ENCODE measurements around the gene TMC1. TPM values are rescaled to one million over a fixed set of nuclear protein-coding genes. Genes with fewer than 3 reads are reported as not detected.

The TMC1 gene
- total and polyA plus RNA-seq, 10 of the 15 experiments (the other 5 are each of a cell fraction or from before 2014, with no cell fraction given): 0.06 to 0.94 (median 0.40) TPM; not detected in 1

DNA sequence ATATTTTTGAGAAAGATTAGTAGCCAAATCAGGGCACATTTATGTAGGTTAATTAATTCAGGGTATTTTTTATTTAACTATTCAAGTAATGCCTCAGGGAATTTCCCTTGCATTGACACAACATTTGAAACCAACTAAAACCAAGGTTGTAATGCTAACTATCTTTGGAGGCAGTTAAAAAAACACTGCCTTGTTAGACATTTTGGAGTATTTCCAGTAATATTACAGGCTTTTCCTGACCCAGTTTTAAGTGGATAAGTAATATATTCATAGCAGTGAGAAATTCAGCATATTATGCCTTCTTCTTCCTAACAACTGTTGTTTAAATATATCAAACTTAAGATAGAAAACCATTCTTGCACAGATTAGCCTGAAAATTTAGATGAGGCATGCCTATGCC lies 175.1 kb downstream of the TMC1 start:
- no peaks in the 10 kb centered on the region for H3K9me3 ChIP-seq (replicated peaks; ENCODE audit: control insufficient read depth, insufficient read depth, low read length)
- DNase-seq (ENCODE audit: low read depth, low spot score): no peak
- RAD21 ChIA-PET (ENCODE audit: unreplicated experiment): no interaction called here
- intact Hi-C loops (cut with micrococcal nuclease; ENCODE audit: unreplicated experiment): loop anchor here (5.0 kb wide), 1 partner anchor 41 kb away; no protein-coding TSS in a partner anchor
- SMC1A ChIA-PET (ENCODE audit: uncharacterized antibody, unreplicated experiment): no interaction called here
- H4K20me1 ChIP-seq (ENCODE audit: control insufficient read depth, insufficient read depth): no peaks in the 10 kb centered on the region
- no peak overlapping the region for H3K27ac ChIP-seq (ENCODE audit: control insufficient read depth, insufficient read depth)
- CTCF ChIA-PET: interaction anchor here (0.6 kb wide), 1 partner anchor 1266 kb away, joined by 3 read pairs; no protein-coding TSS in a partner anchor
- FAIRE-seq: no peak
- TF ChIP-seq, protein P1, sequence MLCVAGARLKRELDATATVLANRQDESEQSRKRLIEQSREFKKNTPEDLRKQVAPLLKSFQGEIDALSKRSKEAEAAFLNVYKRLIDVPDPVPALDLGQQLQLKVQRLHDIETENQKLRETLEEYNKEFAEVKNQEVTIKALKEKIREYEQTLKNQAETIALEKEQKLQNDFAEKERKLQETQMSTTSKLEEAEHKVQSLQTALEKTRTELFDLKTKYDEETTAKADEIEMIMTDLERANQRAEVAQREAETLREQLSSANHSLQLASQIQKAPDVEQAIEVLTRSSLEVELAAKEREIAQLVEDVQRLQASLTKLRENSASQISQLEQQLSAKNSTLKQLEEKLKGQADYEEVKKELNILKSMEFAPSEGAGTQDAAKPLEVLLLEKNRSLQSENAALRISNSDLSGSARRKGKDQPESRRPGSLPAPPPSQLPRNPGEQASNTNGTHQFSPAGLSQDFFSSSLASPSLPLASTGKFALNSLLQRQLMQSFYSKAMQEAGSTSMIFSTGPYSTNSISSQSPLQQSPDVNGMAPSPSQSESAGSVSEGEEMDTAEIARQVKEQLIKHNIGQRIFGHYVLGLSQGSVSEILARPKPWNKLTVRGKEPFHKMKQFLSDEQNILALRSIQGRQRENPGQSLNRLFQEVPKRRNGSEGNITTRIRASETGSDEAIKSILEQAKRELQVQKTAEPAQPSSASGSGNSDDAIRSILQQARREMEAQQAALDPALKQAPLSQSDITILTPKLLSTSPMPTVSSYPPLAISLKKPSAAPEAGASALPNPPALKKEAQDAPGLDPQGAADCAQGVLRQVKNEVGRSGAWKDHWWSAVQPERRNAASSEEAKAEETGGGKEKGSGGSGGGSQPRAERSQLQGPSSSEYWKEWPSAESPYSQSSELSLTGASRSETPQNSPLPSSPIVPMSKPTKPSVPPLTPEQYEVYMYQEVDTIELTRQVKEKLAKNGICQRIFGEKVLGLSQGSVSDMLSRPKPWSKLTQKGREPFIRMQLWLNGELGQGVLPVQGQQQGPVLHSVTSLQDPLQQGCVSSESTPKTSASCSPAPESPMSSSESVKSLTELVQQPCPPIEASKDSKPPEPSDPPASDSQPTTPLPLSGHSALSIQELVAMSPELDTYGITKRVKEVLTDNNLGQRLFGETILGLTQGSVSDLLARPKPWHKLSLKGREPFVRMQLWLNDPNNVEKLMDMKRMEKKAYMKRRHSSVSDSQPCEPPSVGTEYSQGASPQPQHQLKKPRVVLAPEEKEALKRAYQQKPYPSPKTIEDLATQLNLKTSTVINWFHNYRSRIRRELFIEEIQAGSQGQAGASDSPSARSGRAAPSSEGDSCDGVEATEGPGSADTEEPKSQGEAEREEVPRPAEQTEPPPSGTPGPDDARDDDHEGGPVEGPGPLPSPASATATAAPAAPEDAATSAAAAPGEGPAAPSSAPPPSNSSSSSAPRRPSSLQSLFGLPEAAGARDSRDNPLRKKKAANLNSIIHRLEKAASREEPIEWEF (IDR thresholded peaks at IDR 0.05; ENCODE audit: insufficient replicate concordance, low read depth, low read length): no peak
- TF ChIP-seq RAD21 (IDR thresholded peaks at IDR 0.05; ENCODE audit: insufficient read depth, low read depth, low read length): no peak
- TF ChIP-seq, protein P2, sequence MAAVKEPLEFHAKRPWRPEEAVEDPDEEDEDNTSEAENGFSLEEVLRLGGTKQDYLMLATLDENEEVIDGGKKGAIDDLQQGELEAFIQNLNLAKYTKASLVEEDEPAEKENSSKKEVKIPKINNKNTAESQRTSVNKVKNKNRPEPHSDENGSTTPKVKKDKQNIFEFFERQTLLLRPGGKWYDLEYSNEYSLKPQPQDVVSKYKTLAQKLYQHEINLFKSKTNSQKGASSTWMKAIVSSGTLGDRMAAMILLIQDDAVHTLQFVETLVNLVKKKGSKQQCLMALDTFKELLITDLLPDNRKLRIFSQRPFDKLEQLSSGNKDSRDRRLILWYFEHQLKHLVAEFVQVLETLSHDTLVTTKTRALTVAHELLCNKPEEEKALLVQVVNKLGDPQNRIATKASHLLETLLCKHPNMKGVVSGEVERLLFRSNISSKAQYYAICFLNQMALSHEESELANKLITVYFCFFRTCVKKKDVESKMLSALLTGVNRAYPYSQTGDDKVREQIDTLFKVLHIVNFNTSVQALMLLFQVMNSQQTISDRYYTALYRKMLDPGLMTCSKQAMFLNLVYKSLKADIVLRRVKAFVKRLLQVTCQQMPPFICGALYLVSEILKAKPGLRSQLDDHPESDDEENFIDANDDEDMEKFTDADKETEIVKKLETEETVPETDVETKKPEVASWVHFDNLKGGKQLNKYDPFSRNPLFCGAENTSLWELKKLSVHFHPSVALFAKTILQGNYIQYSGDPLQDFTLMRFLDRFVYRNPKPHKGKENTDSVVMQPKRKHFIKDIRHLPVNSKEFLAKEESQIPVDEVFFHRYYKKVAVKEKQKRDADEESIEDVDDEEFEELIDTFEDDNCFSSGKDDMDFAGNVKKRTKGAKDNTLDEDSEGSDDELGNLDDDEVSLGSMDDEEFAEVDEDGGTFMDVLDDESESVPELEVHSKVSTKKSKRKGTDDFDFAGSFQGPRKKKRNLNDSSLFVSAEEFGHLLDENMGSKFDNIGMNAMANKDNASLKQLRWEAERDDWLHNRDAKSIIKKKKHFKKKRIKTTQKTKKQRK (IDR thresholded peaks at IDR 0.05; ENCODE audit: low read depth, low read length): no peak
- TF ChIP-seq LARP7 (IDR thresholded peaks at IDR 0.05): no peak
- TF ChIP-seq ZNF384 (IDR thresholded peaks at IDR 0.05; ENCODE audit: borderline replicate concordance, low read depth, low read length): no peak
- no peak for TF ChIP-seq TARDBP (IDR thresholded peaks at IDR 0.05; ENCODE audit: borderline replicate concordance)
- no peak for TF ChIP-seq CREM (IDR thresholded peaks at IDR 0.05; ENCODE audit: low read depth)
- no peak for TF ChIP-seq ZNF217 (IDR thresholded peaks at IDR 0.05)
- TF ChIP-seq, protein P3, sequence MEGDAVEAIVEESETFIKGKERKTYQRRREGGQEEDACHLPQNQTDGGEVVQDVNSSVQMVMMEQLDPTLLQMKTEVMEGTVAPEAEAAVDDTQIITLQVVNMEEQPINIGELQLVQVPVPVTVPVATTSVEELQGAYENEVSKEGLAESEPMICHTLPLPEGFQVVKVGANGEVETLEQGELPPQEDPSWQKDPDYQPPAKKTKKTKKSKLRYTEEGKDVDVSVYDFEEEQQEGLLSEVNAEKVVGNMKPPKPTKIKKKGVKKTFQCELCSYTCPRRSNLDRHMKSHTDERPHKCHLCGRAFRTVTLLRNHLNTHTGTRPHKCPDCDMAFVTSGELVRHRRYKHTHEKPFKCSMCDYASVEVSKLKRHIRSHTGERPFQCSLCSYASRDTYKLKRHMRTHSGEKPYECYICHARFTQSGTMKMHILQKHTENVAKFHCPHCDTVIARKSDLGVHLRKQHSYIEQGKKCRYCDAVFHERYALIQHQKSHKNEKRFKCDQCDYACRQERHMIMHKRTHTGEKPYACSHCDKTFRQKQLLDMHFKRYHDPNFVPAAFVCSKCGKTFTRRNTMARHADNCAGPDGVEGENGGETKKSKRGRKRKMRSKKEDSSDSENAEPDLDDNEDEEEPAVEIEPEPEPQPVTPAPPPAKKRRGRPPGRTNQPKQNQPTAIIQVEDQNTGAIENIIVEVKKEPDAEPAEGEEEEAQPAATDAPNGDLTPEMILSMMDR (IDR thresholded peaks at IDR 0.05 in 2 of 3, conservative IDR thresholded peaks at IDR 0.05 in 1 of 3; ENCODE audit: control insufficient read depth in 2 of 3, extremely low read depth in 1 of 3, insufficient read depth in 1 of 3, low read depth in 3 of 3, low read length in 3 of 3): no peak
- TF ChIP-seq SRF (IDR thresholded peaks at IDR 0.05; ENCODE audit: low read depth in 2 of 2, low read length in 2 of 2): no peak
- no TSS peak for BruUV-seq (replicated peaks)
- no peaks in the 10 kb centered on the region for H3K4me1 ChIP-seq (ENCODE audit: control insufficient read depth, insufficient read depth, low read length)
- H3K9ac ChIP-seq (ENCODE audit: control insufficient read depth, insufficient read depth, low read length): no peak overlapping the region
- POLR2A ChIA-PET: no interaction called here
- in situ Hi-C loops (cut with MboI): no loop called here
- no peaks in the 10 kb centered on the region for H3K36me3 ChIP-seq (ENCODE audit: control insufficient read depth in 2 of 2, insufficient read depth in 2 of 2, low read length in 1 of 2)
- ATAC-seq: no peak
- H3K79me2 ChIP-seq (ENCODE audit: control insufficient read depth, insufficient read depth, low read length): no peaks in the 10 kb centered on the region
- no peak overlapping the region for H3K4me3 ChIP-seq
- H2AFZ ChIP-seq (ENCODE audit: control insufficient read depth, low read depth, low read length): no peak overlapping the region
- no peak overlapping the region for H3K4me2 ChIP-seq (ENCODE audit: control insufficient read depth, insufficient read depth)
- no peaks in the 10 kb centered on the region for H3K27me3 ChIP-seq (replicated peaks in 1 of 2; ENCODE audit: control insufficient read depth in 2 of 2, insufficient read depth in 2 of 2, low read length in 1 of 2)

Data from GM12878 (cell line).